C4-2B (cell line): ENCODE data around the gene ZGPAT.
"Not testable (repeated sequence)": the region's sequence is repeated elsewhere in the genome, so short reads cannot be mapped to it uniquely, and the experiment has no call there.

Experiments used
- ZFX ChIP-seq: fragments of 450-650 bp; IDR thresholded peaks from 2 replicates; pipeline ENCODE4 v1.6.1; 2017
- TF ChIP-seq, protein P1 (sequence below): fragments of 450-650 bp; conservative IDR thresholded peaks from 2 replicates; pipeline ENCODE4 v1.5.1; 2017; ENCODE audit warnings: mild to moderate bottlenecking

DNA sequence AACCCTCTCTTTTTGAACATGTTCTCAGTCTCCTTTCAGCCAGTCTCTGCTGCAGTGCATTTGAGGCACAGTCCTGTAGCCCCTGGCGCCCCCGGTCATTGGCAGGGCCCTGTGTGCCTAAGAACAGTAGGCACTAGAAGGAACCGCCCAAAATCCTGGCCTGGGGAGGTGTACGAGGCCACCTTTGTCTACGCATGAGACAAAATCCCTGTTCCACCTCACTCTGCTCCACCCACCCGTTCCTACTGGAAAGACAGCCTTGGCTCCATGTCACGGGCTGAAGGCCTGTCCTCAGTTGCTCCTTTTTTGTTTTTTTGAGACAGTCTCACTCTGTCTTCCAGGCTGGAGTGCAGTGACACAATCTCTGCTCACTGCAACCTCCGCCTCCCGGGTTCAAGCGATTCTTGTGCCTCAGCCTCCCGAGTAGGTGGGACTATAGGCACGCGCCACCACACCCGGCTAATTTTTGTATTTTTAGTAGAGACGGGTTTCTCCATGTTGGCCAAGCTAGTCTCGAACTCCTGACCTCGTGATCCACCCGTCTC lies 22.4 kb downstream of the ZGPAT start:
- TF ChIP-seq, protein P1, sequence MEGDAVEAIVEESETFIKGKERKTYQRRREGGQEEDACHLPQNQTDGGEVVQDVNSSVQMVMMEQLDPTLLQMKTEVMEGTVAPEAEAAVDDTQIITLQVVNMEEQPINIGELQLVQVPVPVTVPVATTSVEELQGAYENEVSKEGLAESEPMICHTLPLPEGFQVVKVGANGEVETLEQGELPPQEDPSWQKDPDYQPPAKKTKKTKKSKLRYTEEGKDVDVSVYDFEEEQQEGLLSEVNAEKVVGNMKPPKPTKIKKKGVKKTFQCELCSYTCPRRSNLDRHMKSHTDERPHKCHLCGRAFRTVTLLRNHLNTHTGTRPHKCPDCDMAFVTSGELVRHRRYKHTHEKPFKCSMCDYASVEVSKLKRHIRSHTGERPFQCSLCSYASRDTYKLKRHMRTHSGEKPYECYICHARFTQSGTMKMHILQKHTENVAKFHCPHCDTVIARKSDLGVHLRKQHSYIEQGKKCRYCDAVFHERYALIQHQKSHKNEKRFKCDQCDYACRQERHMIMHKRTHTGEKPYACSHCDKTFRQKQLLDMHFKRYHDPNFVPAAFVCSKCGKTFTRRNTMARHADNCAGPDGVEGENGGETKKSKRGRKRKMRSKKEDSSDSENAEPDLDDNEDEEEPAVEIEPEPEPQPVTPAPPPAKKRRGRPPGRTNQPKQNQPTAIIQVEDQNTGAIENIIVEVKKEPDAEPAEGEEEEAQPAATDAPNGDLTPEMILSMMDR: not testable (repeated sequence)
- TF ChIP-seq ZFX: not testable (repeated sequence)
